ENCODE measurements around the gene SNTG2. TPM values are rescaled to one million over a fixed set of nuclear protein-coding genes. Genes with fewer than 3 reads are reported as not detected.

Gene SNTG2
- total RNA-seq, 1 experiment from 2014 or later = 20.5 TPM

- Mint-ChIP-seq H3K4me1 (peaks cover 8% of the 10 kb centered on the region), H3K27me3 (ENCODE audit: low read depth) (no peaks in the 10 kb centered on the region), H3K27ac (no peak overlapping the region), H3K4me3 (no peak overlapping the region), H3K36me3 (peaks cover 6% of the 10 kb centered on the region), H3K9me3 (peaks cover 9% of the 10 kb centered on the region)
- DNase-seq (ENCODE audit: low spot score) (no peak), ATAC-seq (no peak)
- TF ChIP-seq ZNF512 (CRISPR knock-in tag; IDR thresholded peaks at IDR 0.05; ENCODE audit: borderline replicate concordance) (no peak), SMAD3 (CRISPR knock-in tag; IDR thresholded peaks at IDR 0.05; ENCODE audit: borderline replicate concordance) (no peak), FOXJ3 (CRISPR knock-in tag; IDR thresholded peaks at IDR 0.05; ENCODE audit: borderline replicate concordance) (no peak), CREB1 (CRISPR knock-in tag; IDR thresholded peaks at IDR 0.05) (no peak), GABPB1 (CRISPR knock-in tag; IDR thresholded peaks at IDR 0.05) (no peak), GTF2I (CRISPR knock-in tag; conservative IDR thresholded peaks at IDR 0.05) (no peak), CTCF (IDR thresholded peaks at IDR 0.05) (no peak), ZNF121 (CRISPR knock-in tag; IDR thresholded peaks at IDR 0.05) (no peak), ZNF281 (CRISPR knock-in tag; IDR thresholded peaks at IDR 0.05) (no peak), STAT6 (CRISPR knock-in tag; conservative IDR thresholded peaks at IDR 0.05; ENCODE audit: low read depth) (no peak), ZNF416 (CRISPR knock-in tag; IDR thresholded peaks at IDR 0.05) (no peak), NFYB (CRISPR knock-in tag; conservative IDR thresholded peaks at IDR 0.05; ENCODE audit: low read depth) (no peak), PRDM15 (CRISPR knock-in tag; IDR thresholded peaks at IDR 0.05) (no peak), ZNF396 (CRISPR knock-in tag; IDR thresholded peaks at IDR 0.05; ENCODE audit: borderline replicate concordance) (no peak)
- ChIA-PET POLR2A (no interaction called here), CTCF (no interaction called here)
These were observed 416.0 kb downstream of the SNTG2 start for GRCh38 chr2:1366546-1367134.
